ENCODE results near the gene TMEM167A. TPM values are rescaled to one million over a fixed set of nuclear protein-coding genes. Genes with fewer than 3 reads are reported as not detected.
A peak's percentile ranks its signal among the peaks of the same experiment; 100 is the strongest.

The TMEM167A gene
- total RNA-seq, 2 donors from 2014 or later = 65.1 to 76.6 TPM

- Mint-ChIP-seq H3K4me1 (ENCODE audit: low read depth) (peaks cover under 1% of the 10 kb centered on the region), H3K4me3 (no peak overlapping the region), H3K9me3 (no peaks in the 10 kb centered on the region), H3K27ac (no peak overlapping the region), H3K36me3 (ENCODE audit: insufficient read depth in 2 of 2) (peaks cover 2 to 3% of the 10 kb centered on the region in 2 donors), H3K27me3 (ENCODE audit: low read depth) (no peaks in the 10 kb centered on the region)
- ATAC-seq (replicated peaks in 1 of 2) = no peak
- DNase-seq = no peak
These were observed 34.7 kb downstream of the TMEM167A start for GRCh38 chr5:83042507-83042906.

- ATAC-seq (replicated peaks in 1 of 2) = no peak
- Mint-ChIP-seq H3K4me3 (no peak overlapping the region), H3K4me1 (ENCODE audit: low read depth) (peaks cover 5% of the 10 kb centered on the region), H3K36me3 (ENCODE audit: insufficient read depth in 2 of 2) (peaks cover 0 to 2% of the 10 kb centered on the region in 2 donors), H3K27ac (no peak overlapping the region), H3K27me3 (ENCODE audit: low read depth) (no peaks in the 10 kb centered on the region), H3K9me3 (no peaks in the 10 kb centered on the region)
- DNase-seq = no peak
These were observed 38.3 kb downstream of the TMEM167A start for GRCh38 chr5:83038924-83039323.

GRCh38 chr5:83036991-83037575 is 40.1 kb downstream of the TMEM167A start:
- no peak for ATAC-seq (replicated peaks in 1 of 2)
- Mint-ChIP-seq H3K27me3 (ENCODE audit: low read depth) (no peaks in the 10 kb centered on the region), H3K36me3 (ENCODE audit: insufficient read depth in 2 of 2) (no peaks in the 10 kb centered on the region), H3K9me3 (no peaks in the 10 kb centered on the region), H3K4me1 (ENCODE audit: low read depth) (peaks cover 5% of the 10 kb centered on the region), H3K27ac (no peak overlapping the region), H3K4me3 (no peak overlapping the region)
- DNase-seq = no peak

- ATAC-seq (replicated peaks in 1 of 2) (no peak), DNase-seq (no peak)
- H3K4me1 Mint-ChIP-seq (ENCODE audit: low read depth) = peaks cover 5% of the 10 kb centered on the region
- no peaks in the 10 kb centered on the region for H3K9me3 Mint-ChIP-seq
- no peaks in the 10 kb centered on the region for H3K27me3 Mint-ChIP-seq (ENCODE audit: low read depth)
- no peaks in the 10 kb centered on the region for H3K36me3 Mint-ChIP-seq (ENCODE audit: insufficient read depth in 2 of 2)
- H3K4me3 Mint-ChIP-seq = no peak overlapping the region
- H3K27ac Mint-ChIP-seq = no peak overlapping the region
These were observed 41.7 kb downstream of the TMEM167A start for GRCh38 chr5:83035373-83036100.

GRCh38 chr5:83034528-83035207 is 42.5 kb downstream of the TMEM167A start:
- peaks cover 5% of the 10 kb centered on the region for H3K4me1 Mint-ChIP-seq (ENCODE audit: low read depth)
- no peaks in the 10 kb centered on the region for H3K27me3 Mint-ChIP-seq (ENCODE audit: low read depth)
- ATAC-seq (replicated peaks in 1 of 2) = no peak
- DNase-seq = no peak
- H3K9me3 Mint-ChIP-seq = no peaks in the 10 kb centered on the region
- H3K4me3 Mint-ChIP-seq = no peak overlapping the region
- H3K36me3 Mint-ChIP-seq (ENCODE audit: insufficient read depth in 2 of 2) = no peaks in the 10 kb centered on the region
- no peak overlapping the region for H3K27ac Mint-ChIP-seq

GRCh38 chr5:83034036-83034435 is 43.2 kb downstream of the TMEM167A start:
- peaks cover 5% of the 10 kb centered on the region for H3K4me1 Mint-ChIP-seq (ENCODE audit: low read depth)
- no peaks in the 10 kb centered on the region for H3K9me3 Mint-ChIP-seq
- no peak overlapping the region for H3K4me3 Mint-ChIP-seq
- no peak overlapping the region for H3K27ac Mint-ChIP-seq
- no peaks in the 10 kb centered on the region for H3K27me3 Mint-ChIP-seq (ENCODE audit: low read depth)
- no peaks in the 10 kb centered on the region for H3K36me3 Mint-ChIP-seq (ENCODE audit: insufficient read depth in 2 of 2)
- no peak for ATAC-seq (replicated peaks in 1 of 2)
- DNase-seq = no peak

- no peak for ATAC-seq (replicated peaks in 1 of 2)
- no peaks in the 10 kb centered on the region for H3K9me3 Mint-ChIP-seq
- no peaks in the 10 kb centered on the region for H3K27me3 Mint-ChIP-seq (ENCODE audit: low read depth)
- H3K4me3 Mint-ChIP-seq = no peak overlapping the region
- no peaks in the 10 kb centered on the region for H3K36me3 Mint-ChIP-seq (ENCODE audit: insufficient read depth in 2 of 2)
- no peak for DNase-seq
- H3K27ac Mint-ChIP-seq = no peak overlapping the region
- no peaks in the 10 kb centered on the region for H3K4me1 Mint-ChIP-seq (ENCODE audit: low read depth)
These were observed 45.8 kb downstream of the TMEM167A start for GRCh38 chr5:83031381-83031780.

- Mint-ChIP-seq H3K4me3 (no peak overlapping the region), H3K27me3 (ENCODE audit: low read depth) (no peaks in the 10 kb centered on the region), H3K27ac (peak overlapping the region; percentile 40), H3K9me3 (no peaks in the 10 kb centered on the region), H3K36me3 (ENCODE audit: insufficient read depth in 2 of 2) (no peaks in the 10 kb centered on the region), H3K4me1 (ENCODE audit: low read depth) (no peaks in the 10 kb centered on the region)
- no peak for DNase-seq
- ATAC-seq (replicated peaks in 1 of 2) = no peak
These were observed 47.3 kb downstream of the TMEM167A start for GRCh38 chr5:83029912-83030311.

GRCh38 chr5:83026930-83027687 is 50.1 kb downstream of the TMEM167A start:
- no peak for DNase-seq
- Mint-ChIP-seq H3K4me3 (no peak overlapping the region), H3K27ac (no peak overlapping the region), H3K36me3 (ENCODE audit: insufficient read depth in 2 of 2) (no peaks in the 10 kb centered on the region), H3K4me1 (ENCODE audit: low read depth) (no peaks in the 10 kb centered on the region), H3K9me3 (no peaks in the 10 kb centered on the region), H3K27me3 (ENCODE audit: low read depth) (no peaks in the 10 kb centered on the region)
- ATAC-seq (replicated peaks in 1 of 2) = no peak

GRCh38 chr5:83026516-83026915 is 50.7 kb downstream of the TMEM167A start:
- ATAC-seq (replicated peaks in 1 of 2) (no peak), DNase-seq (no peak)
- H3K9me3 Mint-ChIP-seq = no peaks in the 10 kb centered on the region
- H3K27ac Mint-ChIP-seq = no peak overlapping the region
- H3K4me1 Mint-ChIP-seq (ENCODE audit: low read depth) = no peaks in the 10 kb centered on the region
- H3K27me3 Mint-ChIP-seq (ENCODE audit: low read depth) = no peaks in the 10 kb centered on the region
- no peak overlapping the region for H3K4me3 Mint-ChIP-seq
- H3K36me3 Mint-ChIP-seq (ENCODE audit: insufficient read depth in 2 of 2) = no peaks in the 10 kb centered on the region

GRCh38 chr5:83025690-83026478 is 51.3 kb downstream of the TMEM167A start:
- DNase-seq (no peak), ATAC-seq (replicated peaks in 1 of 2) (no peak)
- Mint-ChIP-seq H3K4me1 (ENCODE audit: low read depth) (no peaks in the 10 kb centered on the region), H3K9me3 (no peaks in the 10 kb centered on the region), H3K27ac (no peak overlapping the region), H3K4me3 (no peak overlapping the region), H3K36me3 (ENCODE audit: insufficient read depth in 2 of 2) (no peaks in the 10 kb centered on the region), H3K27me3 (ENCODE audit: low read depth) (no peaks in the 10 kb centered on the region)

GRCh38 chr5:83022334-83022733 is 54.9 kb downstream of the TMEM167A start:
- H3K27me3 Mint-ChIP-seq (ENCODE audit: low read depth) = no peaks in the 10 kb centered on the region
- H3K9me3 Mint-ChIP-seq = peaks cover 4 to 8% of the 10 kb centered on the region in 2 donors
- no peak overlapping the region for H3K27ac Mint-ChIP-seq
- H3K4me3 Mint-ChIP-seq = no peak overlapping the region
- H3K4me1 Mint-ChIP-seq (ENCODE audit: low read depth) = no peaks in the 10 kb centered on the region
- DNase-seq (no peak), ATAC-seq (replicated peaks in 1 of 2) (no peak)
- peaks cover 2 to 4% of the 10 kb centered on the region in 2 donors for H3K36me3 Mint-ChIP-seq (ENCODE audit: insufficient read depth in 2 of 2)
